ENCODE results near the gene PDCD1LG2.
"Not testable (repeated sequence)": the region's sequence is repeated elsewhere in the genome, so short reads cannot be mapped to it uniquely, and the experiment has no call there.

Gene PDCD1LG2

DNA sequence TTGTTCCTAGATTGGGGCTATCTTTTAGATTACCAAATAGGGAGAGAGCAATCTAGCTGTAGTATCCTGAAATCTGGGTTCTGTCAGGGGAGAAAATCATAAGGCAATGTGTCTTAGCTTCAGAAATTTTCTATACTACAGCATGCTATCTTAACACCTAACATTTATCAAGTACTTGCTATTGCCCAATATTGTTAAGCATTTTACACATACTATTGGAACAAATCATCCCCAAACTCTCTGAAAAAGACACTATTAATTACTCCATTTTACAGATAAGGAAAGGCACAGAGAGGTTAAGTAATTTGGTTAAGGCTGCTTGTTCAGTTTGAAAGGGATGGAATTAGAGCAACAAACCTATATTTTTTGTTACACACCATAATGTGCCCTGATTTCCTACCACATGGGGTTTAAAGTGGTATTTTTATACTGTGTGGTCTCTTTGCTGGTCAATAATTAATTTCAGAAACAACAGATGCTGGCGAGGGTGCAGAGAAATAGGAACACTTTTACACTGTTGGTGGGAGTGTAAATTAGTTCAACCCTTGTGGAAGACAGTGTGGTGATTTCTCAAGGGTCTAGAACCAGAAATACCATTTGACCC lies 61.4 kb downstream of the PDCD1LG2 start:
- no peak for DNase-seq

DNA sequence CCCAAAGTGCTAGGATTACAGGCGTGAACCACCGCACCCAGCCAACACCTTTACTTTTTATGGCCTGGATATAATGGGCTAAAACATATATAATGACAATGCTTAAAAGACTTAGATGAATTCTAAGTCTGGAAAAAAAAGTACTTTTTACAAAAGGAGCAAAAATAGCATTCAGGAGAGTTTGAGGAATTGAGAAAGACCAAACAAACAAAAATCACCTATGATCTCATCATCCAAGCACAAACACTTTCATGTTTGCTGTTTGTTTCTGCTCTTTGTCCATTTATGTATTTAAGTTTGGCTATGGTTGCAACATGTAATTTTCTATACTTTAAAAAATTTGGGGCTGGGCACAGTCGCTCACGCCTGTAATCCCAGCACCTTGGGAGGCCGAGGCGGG lies 63.8 kb downstream of the PDCD1LG2 start:
- no peak for DNase-seq

DNA sequence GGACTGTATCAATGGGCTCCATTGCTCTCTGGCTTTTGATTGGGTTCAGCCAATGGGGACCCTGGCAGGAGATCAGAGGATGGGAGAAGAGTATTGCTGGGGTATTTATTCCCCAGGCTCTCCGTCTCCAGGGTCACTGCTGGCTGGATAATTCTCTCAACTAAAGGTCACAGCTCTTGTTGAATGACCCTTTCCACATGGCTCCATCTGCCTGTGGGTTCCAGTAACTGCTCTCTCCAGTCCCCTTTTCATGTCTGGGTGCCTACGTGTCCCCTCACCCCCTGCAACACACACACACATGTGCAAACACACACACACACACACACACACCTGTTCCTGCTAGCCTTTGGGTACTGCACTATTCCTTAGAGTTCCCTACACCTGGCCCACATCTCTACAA lies 64.7 kb downstream of the PDCD1LG2 start:
- DNase-seq, result no peak

DNA sequence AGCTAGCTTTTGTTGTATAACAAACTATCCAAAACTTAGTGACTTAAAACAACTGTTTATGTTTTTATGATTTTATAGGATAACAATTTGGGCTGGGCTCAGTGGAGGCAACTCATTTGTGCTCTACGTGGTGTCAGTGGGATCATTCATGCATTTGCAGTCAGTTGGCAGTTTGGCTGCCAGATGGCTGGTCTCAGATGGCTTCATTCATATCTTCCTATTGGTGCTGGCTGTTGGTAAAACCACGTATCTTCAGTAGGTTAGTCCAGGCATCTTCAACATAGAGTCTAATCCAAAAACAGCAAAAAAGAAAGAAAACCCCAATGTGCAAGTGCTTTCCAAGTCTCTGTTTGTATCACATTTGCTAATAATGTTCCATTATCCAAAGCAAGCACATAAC lies 66.9 kb downstream of the PDCD1LG2 start:
- no peak for DNase-seq

DNA sequence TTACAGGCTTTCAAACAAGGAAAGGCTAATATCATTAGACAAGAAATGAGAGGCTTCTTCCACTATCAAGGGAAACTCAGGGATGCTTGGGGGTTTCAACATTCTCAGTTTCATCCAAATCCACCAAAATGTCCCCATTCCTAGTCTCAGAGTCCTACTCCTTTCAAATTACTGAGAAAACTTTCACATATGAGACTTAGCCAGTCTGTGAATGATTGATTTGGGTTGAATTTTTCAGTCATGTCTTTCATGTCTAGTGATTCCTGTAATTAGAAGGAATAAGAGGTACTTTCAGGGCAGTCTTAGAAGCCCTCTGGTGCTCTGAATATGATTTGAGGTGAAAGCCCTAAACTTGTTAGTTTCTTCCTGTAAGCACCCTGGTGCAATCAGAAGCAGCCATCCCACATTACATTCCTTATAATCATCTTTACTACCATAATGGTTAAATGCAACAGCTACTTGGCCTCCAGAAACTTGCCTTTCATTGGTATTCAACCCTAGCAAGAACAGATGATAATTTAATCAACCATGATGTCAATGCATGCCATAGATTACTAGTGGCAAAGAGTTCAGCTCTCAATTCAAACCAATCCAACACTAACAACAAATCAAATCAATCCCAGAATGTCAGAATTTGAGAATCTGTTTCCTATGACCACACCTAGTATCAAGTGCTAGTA lies 67.8 kb downstream of the PDCD1LG2 start:
- no peak for DNase-seq

DNA sequence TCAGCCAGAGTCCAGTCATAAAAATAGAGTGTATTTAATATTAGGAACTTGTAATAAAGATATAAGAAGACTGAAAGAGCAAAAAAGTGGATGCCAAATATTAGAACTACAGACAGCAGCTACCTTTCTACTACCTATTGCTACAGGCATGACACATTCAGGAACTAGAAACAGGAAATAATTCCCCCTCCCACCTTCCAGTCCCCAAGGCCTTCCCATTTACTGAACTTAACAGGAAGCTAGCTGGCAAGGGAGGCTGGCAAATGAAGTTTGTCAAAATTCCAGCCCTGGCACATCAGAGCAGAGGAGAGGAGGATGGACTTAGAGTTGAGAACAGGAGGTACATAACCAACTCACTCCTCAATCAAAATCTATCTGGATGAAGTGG lies 68.4 kb downstream of the PDCD1LG2 start:
- no peak for DNase-seq

DNA sequence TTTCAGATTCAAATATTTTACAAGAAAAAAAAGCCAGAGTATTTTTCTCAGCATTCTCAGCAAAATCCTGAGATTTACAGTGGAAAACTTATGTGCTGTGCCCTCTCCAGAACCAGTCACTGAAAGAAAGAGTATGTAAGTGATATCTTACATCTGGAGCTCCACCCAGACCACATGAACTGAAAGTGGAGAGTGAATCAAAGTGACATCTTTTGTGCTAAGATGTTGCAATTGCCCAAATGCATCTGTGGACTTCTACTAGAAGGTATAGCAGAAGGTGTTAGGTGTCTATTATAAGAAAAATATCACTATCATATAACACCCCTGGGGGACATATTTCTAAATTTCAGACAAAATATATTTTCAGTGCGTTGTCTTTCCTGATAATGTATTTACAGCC lies 69.5 kb downstream of the PDCD1LG2 start:
- no peak for DNase-seq

DNA sequence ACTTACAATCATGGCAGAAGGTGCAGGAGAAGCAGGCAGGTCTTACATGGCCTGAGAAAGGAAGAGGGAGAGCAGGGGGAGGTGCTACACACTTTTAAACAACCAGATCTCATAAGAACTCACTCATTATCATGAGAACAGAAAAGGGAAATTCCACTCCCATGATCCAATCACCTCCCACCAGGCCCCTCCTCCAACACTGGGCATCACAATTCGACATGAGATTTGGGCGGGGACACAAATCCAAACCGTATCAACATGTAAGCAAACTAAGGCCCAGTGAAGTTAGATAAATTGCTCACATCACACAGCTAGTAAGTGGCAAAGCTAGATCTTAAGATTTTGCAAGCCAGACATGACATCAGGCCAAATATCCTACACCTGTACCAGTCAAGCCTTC lies 70.3 kb downstream of the PDCD1LG2 start:
- no peak for DNase-seq

DNA sequence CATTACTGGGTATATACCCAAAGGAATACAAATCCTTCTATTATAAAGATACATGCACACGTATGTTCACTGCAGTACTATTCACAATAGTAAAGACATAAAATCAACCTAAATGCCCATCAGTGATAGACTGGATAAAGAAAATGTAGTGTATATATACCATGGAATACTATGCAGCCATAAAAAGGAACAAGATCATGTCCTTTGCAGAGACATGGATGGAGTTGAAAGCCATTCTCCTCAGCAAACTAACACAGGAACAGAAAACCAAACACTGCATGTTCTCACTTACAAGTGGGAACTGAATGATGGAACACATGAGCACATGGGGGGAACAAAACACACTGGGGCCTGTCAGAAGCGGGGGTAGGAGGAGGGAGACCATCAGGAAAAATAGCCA lies 71.4 kb downstream of the PDCD1LG2 start:
- DNase-seq, result not testable (repeated sequence)

DNA sequence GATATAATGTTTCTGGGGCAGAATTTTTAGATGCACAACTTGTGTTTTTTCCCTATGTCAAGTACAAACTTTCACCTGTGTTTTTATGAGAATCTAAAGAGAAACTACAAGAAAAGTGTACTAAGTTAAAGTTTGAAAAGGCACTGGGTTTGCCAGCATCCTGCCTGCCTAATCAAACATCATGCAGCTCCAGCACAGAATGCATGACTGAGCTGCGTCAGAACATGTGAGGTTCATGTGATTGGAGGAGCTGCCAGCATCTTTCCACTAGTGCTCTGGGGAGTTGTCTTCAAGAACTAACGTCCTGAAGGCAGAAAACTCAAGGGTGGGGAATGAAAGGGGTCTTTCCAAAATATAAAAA lies 72.5 kb downstream of the PDCD1LG2 start:
- peak; percentile 55 for DNase-seq

DNA sequence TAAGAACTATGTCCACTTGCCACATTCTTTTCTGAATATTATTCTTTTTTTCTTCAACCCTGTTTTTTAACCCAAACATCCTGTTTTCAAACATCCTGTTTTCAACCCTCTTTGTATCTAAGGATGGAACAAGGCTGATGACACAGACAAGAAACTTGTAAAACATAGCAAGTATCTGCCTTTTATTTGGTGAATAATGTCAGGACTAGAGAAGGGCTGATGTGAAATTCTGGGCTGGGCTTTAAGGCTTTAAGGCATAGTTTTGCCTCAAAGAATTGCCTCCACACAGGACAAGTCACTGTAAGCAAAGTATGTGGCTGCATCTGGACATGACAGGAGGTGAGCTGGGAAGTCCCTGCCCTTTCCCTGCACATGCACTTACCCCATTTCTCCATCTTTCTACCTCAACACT lies 76.1 kb downstream of the PDCD1LG2 start:
- DNase-seq, result no peak

DNA sequence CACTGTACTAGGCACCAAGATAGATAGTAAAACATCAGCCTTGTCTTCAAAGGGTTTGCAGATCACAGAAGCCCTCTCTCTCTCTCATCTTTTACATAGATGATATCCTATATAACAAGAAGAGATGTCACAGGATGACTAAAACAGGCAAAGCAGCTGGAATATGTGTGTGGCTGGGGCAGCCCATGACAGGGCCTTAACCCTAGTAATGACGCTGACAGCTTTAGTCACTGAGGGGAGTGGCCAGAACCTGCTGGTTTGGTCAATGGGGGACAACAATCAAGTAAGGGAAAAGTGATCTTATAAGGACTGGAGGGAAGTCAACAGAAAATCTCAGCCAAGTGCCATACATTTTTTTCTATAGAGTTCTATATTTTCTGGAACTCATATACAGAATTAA lies 76.7 kb downstream of the PDCD1LG2 start:
- peak; percentile 24 for DNase-seq

DNA sequence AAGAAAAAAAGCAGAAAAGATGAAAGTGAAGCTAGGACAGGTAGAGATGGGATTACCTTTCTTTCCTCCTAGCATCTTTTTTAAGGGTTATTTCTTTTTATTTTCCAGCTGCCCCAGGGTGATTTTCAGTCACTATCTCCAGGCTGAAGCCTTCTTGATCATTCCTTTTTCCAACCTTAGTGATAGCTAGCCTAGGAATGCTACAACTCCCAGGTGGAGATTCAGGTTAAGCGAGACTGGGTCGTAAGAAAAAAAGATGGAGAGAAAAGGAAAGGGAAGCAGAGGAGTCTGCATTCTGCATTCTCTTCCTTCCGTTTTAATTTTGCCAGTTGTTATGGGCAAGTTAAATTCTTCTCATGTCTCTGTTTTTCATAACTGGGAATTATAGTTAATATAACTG lies 81.9 kb downstream of the PDCD1LG2 start:
- DNase-seq, result no peak

DNA sequence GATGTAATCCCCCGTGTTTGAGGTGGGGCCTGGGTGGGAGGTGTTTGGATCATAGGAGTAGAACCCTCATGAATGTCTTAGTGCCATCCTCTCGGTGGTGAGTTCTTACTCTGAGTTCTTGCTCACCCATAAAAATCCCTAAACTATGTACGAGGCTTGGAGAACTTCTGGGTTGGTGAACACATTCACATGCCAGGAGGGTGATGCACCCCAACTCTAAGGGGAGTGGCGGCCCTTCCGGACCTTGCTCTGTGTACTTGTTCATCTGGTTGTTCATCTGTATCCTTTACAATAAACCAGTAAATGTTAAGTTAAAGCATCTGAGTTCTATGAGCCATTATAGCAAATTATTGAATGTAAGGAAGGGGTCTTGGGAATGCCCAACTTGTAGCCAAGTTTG lies 82.6 kb downstream of the PDCD1LG2 start:
- no peak for DNase-seq

DNA sequence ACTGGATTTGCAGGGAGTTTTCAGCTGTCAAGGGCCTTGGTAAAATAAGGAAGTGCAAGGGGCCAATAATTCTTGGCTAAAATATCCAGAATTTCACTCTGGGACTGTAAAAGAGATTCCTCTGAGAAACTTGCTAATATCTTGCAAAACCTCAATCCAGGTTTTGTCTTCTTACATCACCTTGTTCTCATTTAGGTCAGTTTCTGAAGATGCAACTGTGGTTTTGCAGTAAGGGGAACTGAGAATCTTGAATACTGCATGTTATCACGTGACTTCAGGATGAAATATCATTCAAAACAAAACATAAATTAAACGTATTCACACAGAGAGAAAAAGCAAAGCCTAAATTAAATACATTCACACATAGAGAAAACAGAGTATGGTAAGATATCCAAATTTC lies 83.6 kb downstream of the PDCD1LG2 start:
- no peak for DNase-seq

DNA sequence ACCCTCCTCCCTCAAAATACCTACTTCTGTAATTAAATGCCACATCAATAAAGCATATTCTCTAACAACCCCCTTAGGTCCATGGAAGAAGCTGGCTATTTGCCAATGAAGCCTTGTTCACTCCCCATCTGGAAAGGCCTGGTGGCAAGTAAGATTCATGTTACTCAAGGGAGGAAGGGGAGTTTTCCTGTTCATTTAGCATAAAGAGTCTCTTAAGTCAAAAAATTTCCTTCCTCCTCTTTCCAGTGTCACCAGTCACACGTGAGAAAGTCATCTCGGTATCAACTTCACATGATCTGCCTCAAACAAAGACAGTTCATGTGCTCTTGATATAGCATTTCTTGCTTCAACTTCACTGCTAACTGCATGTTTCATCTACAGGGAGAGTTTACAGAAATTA lies 85.8 kb downstream of the PDCD1LG2 start:
- DNase-seq, result no peak

DNA sequence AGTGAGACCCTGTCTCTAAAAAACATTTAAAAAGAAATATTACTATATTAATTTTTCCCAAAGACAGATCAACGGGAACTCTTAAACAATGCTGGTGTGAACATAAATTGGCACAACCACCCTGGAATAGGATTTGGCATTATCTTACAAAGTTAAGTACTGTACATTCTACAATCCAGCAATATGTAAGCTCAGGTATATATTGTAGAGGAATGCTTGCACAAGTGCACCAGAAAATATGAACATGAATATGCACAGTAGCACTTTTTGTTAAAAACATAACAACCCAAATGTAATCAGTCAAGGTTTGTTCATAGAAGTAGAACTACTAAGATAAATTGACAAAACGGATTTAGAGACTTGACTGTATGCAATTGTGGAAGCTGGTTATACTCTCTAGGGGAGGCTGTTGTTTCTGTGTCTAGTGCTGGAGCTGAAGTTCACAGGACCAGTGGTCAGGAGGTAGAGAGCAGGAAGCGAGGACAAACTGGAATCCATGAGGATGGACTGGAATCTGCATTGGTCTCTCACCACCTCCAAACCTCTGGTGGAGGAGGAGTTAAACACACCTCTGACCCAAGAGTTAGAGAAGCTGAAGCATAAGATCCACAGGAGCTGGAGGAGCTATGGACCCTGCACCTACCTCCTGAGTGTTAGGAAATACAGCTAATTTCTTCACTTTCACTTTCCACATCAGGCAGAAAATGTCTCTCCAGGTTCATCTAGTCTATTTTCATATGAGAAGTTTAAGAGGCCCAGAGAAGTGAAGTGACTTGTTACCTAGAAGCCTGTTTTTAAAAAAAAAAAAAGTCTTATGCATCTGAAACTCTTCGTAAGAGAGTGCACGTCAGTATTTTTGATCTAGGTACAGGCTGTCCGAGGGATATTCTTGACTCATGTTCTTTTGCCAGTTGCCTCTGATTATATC lies 98.2 kb downstream of the PDCD1LG2 start:
- DNase-seq, result no peak

DNA sequence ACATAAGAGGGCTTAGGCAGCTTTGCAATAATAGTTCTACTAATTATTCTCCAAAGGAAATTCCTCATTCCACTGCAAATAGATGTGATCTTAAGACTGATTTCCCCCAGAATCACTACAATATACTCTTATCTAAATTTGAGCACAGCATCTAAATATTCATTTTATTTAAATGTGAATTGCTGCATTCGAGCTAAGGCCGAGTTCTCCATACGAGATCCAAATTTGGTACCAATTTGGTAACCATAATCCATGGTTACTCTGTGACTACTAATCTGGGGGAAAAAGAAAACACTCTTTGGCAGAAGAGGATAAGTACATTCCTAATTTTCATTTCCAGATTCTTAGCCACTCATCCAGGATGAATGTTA lies 98.9 kb downstream of the PDCD1LG2 start:
- DNase-seq, result no peak

DNA sequence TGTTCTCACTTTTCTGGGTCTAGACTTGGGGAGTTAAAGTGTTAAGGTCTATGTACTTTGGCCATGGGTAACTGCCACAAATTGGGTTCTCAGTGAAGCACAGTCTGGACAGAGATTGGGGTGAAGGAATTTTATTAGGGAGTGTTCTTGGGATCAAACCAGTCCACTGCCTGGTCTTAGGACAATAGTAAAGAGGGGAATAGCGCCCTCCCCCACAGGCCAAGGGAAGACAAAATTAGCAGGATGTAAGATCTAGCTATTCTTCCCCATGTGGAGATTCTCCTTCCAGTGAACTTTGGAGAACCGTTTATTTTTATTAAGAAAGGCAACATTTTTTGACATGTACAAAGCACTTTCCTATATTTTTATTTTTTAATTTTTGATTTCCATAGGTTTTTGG lies 100.2 kb downstream of the PDCD1LG2 start:
- DNase-seq, result no peak

DNA sequence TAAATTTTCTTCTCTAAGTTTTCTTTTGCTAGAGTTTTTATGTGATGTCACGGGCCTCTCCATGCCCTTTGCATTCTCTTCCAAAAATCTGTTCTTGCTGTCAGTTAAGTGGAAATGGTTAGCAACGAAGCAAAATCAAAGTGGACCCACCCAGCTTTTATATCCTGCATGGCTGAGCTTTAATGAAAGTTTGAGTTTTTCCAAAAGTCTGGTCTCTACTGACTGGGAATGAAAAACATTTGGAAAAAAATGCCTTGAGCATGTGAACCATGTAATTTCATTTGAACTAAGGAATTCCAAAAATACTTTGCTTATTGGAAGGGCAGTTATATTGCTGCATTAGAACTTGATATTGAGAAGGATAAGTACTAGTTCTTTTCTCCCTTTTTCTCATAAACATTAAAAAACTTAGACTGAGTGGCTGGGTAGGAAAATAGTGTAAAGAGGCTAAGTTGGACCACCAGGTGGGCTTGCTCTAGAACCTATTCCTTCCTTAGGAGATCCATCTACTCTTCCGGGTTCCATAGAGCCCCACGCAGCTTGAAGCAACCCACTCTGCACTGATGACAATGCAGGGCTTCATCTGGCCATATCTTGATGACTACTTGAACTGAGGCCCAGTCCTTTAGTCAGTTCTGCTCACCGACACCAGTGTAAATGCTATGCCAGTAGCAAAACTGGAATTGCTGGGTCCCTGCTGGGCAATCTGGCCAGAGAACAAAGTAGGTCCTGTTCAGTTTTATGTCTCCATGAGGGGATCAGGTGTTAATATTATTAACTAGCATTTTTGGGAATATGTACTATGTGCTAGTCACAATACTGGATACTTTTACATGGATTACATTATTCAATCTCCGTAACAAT lies 101.2 kb downstream of the PDCD1LG2 start:
- no peak for DNase-seq

DNA sequence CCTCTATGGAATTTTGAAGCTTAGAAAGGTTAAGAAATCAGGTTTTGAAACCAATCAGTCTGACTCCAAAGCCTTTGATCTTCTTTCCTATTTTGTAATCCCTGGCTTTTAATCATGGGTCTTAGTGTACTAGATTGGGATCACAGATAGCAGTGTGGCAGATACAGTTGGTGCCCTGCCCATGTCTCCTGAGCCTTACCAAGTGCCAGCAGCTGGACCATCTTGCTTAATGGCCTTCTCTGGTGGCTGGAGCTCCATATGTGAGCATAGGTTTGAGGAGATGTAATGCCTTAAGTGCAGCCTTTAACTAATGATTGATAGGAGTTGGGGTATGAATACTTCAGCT lies 101.8 kb downstream of the PDCD1LG2 start:
- no peak for DNase-seq

DNA sequence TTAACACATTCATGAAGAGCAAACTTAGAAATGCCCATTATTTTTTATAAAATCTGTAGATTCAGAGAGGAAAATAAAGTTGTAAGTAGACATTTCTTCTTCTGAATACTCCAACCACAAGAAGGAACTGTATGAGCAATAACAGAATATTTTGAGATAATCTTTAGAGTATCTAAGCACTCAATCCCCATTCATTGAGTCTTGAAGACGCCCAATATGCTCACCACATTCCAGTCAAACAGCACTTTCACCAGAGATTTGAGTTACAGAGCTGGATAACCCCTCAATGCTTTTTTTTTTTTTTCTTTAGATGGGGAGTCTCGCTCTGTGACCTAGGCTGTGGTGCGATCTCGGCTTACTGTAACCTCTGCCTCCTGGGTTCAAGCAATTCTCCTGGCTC lies 103.9 kb downstream of the PDCD1LG2 start:
- DNase-seq, result no peak

DNA sequence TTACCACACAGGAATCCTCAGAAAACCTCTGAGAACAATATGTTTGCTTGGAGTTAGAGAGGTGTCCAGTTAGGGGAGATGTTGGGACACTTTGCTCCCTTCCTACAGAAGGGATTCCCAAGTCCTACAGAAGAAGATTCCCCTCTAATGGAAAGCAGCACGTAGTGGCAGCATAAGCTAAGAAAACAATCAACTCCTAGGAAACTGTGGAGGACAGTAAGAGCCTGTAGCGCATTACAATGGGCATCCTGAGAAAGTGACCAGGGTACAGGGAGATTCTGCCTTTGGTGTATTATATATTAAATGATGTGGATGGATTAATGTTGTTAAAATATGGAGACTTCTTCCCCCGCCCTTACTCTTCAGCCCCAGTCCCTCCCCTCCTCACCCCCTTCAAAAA lies 104.7 kb downstream of the PDCD1LG2 start:
- DNase-seq, result no peak

All from amniotic stem cell (primary cell).